GM21529 (cell line): Measurements from ENCODE around the gene AFAP1.

ENCODE experiments used
- ATAC-seq: cut with Tn5 transposase; IDR thresholded peaks from one replicate; pipeline ENCODE4 v1.9.1; 2021; ENCODE audit not compliant: unreplicated experiment

The AFAP1 gene

GRCh38 chr4:7741946-7742806 is 197.5 kb downstream of the AFAP1 start:
- ATAC-seq, result no peak

- no peak for ATAC-seq
These were observed 198.7 kb downstream of the AFAP1 start for GRCh38 chr4:7740866-7741525.

GRCh38 chr4:7739918-7740865 is 199.5 kb downstream of the AFAP1 start:
- ATAC-seq, result no peak

- ATAC-seq, result no peak
These were observed 200.4 kb downstream of the AFAP1 start for GRCh38 chr4:7739077-7739917.

- no peak for ATAC-seq
These were observed 201.1 kb downstream of the AFAP1 start for GRCh38 chr4:7738458-7739076.

GRCh38 chr4:7737752-7738457 is 201.8 kb downstream of the AFAP1 start:
- ATAC-seq, result no peak

GRCh38 chr4:7737268-7737645 is 202.4 kb downstream of the AFAP1 start:
- ATAC-seq, result no peak

GRCh38 chr4:7736436-7737267 is 203.0 kb downstream of the AFAP1 start:
- no peak for ATAC-seq

GRCh38 chr4:7735961-7736360 is 203.7 kb downstream of the AFAP1 start:
- ATAC-seq, result no peak

- ATAC-seq, result no peak
These were observed 204.3 kb downstream of the AFAP1 start for GRCh38 chr4:7735395-7735794.

GRCh38 chr4:7734651-7735260 is 204.9 kb downstream of the AFAP1 start:
- ATAC-seq, result no peak

- no peak for ATAC-seq
These were observed 205.6 kb downstream of the AFAP1 start for GRCh38 chr4:7733801-7734650.

- ATAC-seq, result no peak
These were observed 206.5 kb downstream of the AFAP1 start for GRCh38 chr4:7733201-7733600.

- no peak for ATAC-seq
These were observed 207.4 kb downstream of the AFAP1 start for GRCh38 chr4:7732263-7732662.

GRCh38 chr4:7731437-7731836 is 208.2 kb downstream of the AFAP1 start:
- ATAC-seq, result no peak

GRCh38 chr4:7727749-7728148 is 211.9 kb downstream of the AFAP1 start:
- ATAC-seq, result no peak
